ENCODE results near the gene ACVR2B. TPM values are rescaled to one million over a fixed set of nuclear protein-coding genes. Genes with fewer than 3 reads are reported as not detected.
"Not testable (repeated sequence)": the region's sequence is repeated elsewhere in the genome, so short reads cannot be mapped to it uniquely, and the experiment has no call there.

Gene ACVR2B
- polyA plus RNA-seq, 1 donor from 2014 or later, result 33.3 TPM

DNA sequence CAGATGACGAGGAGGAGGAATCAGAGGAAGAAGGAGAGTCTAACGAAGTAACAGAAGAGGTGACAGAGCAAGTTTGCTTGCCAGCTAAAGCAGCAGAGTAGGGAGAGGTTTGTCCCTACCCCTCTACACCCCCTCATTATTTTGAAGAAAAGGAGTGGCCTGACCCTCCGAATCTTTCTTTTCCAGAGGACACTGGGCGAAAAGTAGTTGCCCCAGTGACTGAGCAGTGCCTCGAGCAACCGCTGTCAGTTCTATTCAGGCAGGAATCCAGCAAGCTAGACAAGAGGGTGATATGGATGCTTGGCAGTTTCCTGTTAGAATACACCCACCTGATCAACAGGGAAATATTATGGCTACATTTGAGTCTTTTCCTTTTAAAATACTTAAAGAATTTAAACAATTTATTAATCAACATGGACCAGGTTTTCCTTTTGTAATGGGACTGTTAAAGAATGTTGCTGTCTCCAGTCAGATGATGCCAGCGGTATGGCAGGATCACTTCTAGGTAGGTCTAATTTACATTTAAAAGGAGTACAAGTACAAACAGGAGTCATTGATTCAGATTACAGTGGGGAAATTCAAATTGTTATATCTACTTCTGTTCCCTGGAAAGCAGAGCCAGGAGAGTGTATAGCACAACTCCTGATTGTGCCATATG is 31.9 kb upstream of the ACVR2B start:
- Histone ChIP-seq H3K4me2 (ENCODE audit: low read length) (no peak overlapping the region), H3K9me3 (ENCODE audit: low read length) (no peaks in the 10 kb centered on the region), H3K79me2 (replicated peaks; ENCODE audit: insufficient read depth, low read length) (no peaks in the 10 kb centered on the region), H2AFZ (ENCODE audit: low read depth, low read length) (no peak overlapping the region), H3K36me3 (ENCODE audit: insufficient read depth, low read length) (no peaks in the 10 kb centered on the region), H3K27me3 (ENCODE audit: insufficient read depth, low read depth, low read length) (no peaks in the 10 kb centered on the region), H3K4me3 (ENCODE audit: low read length) (no peak overlapping the region), H4K20me1 (ENCODE audit: insufficient read depth) (no peaks in the 10 kb centered on the region), H3F3A (ENCODE audit: insufficient read depth, low read length, poor library complexity, severe bottlenecking) (no peaks in the 10 kb centered on the region), H3K9ac (ENCODE audit: low read length) (no peak overlapping the region), H3K27ac (ENCODE audit: low read length) (no peak overlapping the region), H3K9me2 (ENCODE audit: insufficient read depth, low read length) (no peaks in the 10 kb centered on the region)
- TF ChIP-seq EP300 (conservative IDR thresholded peaks at IDR 0.05; ENCODE audit: poor library complexity, severe bottlenecking) (no peak), EZH2 (IDR thresholded peaks at IDR 0.05; ENCODE audit: borderline replicate concordance, insufficient read depth, low read length, poor library complexity, severe bottlenecking) (no peak), MXI1 (conservative IDR thresholded peaks at IDR 0.05; ENCODE audit: poor library complexity, severe bottlenecking) (no peak), POLR2AphosphoS5 (IDR thresholded peaks at IDR 0.05) (no peak), REST (IDR thresholded peaks at IDR 0.05; ENCODE audit: borderline replicate concordance) (no peak), SMC3 (conservative IDR thresholded peaks at IDR 0.05; ENCODE audit: poor library complexity) (no peak), TAF1 (IDR thresholded peaks at IDR 0.05; ENCODE audit: low read depth) (no peak), RAD21 (conservative IDR thresholded peaks at IDR 0.05) (no peak)
- TF ChIP-seq, protein P1, sequence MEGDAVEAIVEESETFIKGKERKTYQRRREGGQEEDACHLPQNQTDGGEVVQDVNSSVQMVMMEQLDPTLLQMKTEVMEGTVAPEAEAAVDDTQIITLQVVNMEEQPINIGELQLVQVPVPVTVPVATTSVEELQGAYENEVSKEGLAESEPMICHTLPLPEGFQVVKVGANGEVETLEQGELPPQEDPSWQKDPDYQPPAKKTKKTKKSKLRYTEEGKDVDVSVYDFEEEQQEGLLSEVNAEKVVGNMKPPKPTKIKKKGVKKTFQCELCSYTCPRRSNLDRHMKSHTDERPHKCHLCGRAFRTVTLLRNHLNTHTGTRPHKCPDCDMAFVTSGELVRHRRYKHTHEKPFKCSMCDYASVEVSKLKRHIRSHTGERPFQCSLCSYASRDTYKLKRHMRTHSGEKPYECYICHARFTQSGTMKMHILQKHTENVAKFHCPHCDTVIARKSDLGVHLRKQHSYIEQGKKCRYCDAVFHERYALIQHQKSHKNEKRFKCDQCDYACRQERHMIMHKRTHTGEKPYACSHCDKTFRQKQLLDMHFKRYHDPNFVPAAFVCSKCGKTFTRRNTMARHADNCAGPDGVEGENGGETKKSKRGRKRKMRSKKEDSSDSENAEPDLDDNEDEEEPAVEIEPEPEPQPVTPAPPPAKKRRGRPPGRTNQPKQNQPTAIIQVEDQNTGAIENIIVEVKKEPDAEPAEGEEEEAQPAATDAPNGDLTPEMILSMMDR (IDR thresholded peaks at IDR 0.05; ENCODE audit: poor library complexity, severe bottlenecking), result no peak

- H3K27me3 ChIP-seq (ENCODE audit: insufficient read depth, low read depth, low read length); H4K20me1 ChIP-seq (ENCODE audit: insufficient read depth); H3K9ac ChIP-seq (ENCODE audit: low read length); H3K27ac ChIP-seq (ENCODE audit: low read length); H3K4me2 ChIP-seq (ENCODE audit: low read length); H3K9me3 ChIP-seq (ENCODE audit: low read length); H3K9me2 ChIP-seq (ENCODE audit: insufficient read depth, low read length); H3K79me2 ChIP-seq (replicated peaks; ENCODE audit: insufficient read depth, low read length); H3K36me3 ChIP-seq (ENCODE audit: insufficient read depth, low read length); H2AFZ ChIP-seq (ENCODE audit: low read depth, low read length); H3F3A ChIP-seq (ENCODE audit: insufficient read depth, low read length, poor library complexity, severe bottlenecking): not testable (repeated sequence)
- peak overlapping the region; percentile 27 for H3K4me3 ChIP-seq (ENCODE audit: low read length)
These were observed 26.8 kb upstream of the ACVR2B start for GRCh38 chr3:38426798-38427426.

DNA sequence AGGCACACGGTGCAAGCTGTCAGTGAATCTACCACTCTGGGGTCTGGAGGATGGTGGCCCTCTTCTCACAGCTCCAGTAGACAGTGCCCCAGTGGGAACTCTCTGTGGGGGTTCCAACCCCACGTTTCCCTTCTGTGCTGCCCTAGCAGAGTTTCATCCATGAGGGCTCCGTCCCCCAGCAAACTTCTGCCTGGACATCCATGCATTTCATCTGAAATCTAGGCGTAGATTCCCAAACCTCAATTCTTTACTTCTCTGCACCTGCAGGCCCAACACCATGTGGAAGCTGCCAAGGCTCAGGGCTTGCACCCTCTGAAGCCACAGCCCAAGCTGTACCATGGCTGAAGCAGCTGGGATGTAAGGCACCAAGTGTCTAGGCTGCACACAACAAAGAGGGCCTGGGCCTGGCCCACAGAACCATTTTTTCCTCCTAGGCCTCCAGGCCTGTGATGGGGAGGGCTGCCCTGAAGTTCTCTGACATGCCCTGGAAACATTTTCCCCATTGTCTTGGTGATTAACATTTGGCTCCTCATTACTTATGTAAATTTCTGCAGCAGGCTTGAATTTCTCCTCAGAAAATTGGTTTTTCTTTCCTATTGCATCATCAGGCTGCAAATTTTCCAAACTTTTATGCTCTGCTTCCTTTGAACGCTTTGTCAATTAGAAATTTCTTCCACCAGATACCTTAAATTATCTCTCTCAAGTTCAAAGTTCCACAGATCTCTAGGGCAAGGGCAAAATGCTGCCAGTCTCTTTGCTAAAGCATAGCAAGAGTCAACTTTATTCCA is 20.6 kb upstream of the ACVR2B start:
- H3K79me2 ChIP-seq (replicated peaks; ENCODE audit: insufficient read depth, low read length); H3K27me3 ChIP-seq (ENCODE audit: insufficient read depth, low read depth, low read length); H3K9me2 ChIP-seq (ENCODE audit: insufficient read depth, low read length); H3K27ac ChIP-seq (ENCODE audit: low read length); H4K20me1 ChIP-seq (ENCODE audit: insufficient read depth); H3F3A ChIP-seq (ENCODE audit: insufficient read depth, low read length, poor library complexity, severe bottlenecking); H2AFZ ChIP-seq (ENCODE audit: low read depth, low read length); H3K4me3 ChIP-seq (ENCODE audit: low read length); H3K4me2 ChIP-seq (ENCODE audit: low read length); H3K9ac ChIP-seq (ENCODE audit: low read length); H3K9me3 ChIP-seq (ENCODE audit: low read length); H3K36me3 ChIP-seq (ENCODE audit: insufficient read depth, low read length): not testable (repeated sequence)

DNA sequence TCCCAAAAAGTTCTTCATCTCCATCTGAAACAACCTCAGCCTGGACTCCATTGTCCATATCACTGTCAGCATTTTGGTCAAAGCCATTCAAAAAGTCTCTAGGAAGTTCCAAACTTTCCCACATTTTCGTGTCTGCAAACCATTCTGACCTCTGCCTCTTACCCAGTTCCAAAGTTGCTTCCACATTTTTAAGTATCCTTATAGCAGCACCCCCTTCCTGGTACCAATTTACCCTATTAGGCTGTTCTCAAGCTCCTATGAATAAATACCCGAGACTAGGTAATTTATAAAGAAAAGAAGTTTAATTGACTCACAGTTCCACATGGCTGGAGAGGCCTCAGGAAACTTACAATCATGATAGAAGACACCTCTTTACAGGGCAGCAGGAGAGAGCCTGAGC is 20.0 kb upstream of the ACVR2B start:
- H3K27ac ChIP-seq (ENCODE audit: low read length); H3K9me2 ChIP-seq (ENCODE audit: insufficient read depth, low read length); H3K27me3 ChIP-seq (ENCODE audit: insufficient read depth, low read depth, low read length); H3K79me2 ChIP-seq (replicated peaks; ENCODE audit: insufficient read depth, low read length); H3K36me3 ChIP-seq (ENCODE audit: insufficient read depth, low read length); H3K4me3 ChIP-seq (ENCODE audit: low read length); H3K4me2 ChIP-seq (ENCODE audit: low read length); H3K9ac ChIP-seq (ENCODE audit: low read length); H3F3A ChIP-seq (ENCODE audit: insufficient read depth, low read length, poor library complexity, severe bottlenecking); H3K9me3 ChIP-seq (ENCODE audit: low read length); H4K20me1 ChIP-seq (ENCODE audit: insufficient read depth); H2AFZ ChIP-seq (ENCODE audit: low read depth, low read length): not testable (repeated sequence)
